LNCaP clone FGC (cell line): ENCODE measurements around the gene PPP1R27.

ENCODE experiments used
- DNase-seq: peaks from one replicate; pipeline ENCODE4 v3.0.0-alpha.2; 2011; ENCODE audit warnings: low read depth
- H3K4me3 ChIP-seq: 2 replicates; pipeline ENCODE4 v1.5.1; 2011; ENCODE audit warnings: mild to moderate bottlenecking, low read depth, low read length, control low read depth
- TF ChIP-seq, protein P1 (sequence below): IDR thresholded peaks from 2 replicates; pipeline ENCODE4 v1.5.1; 2012; ENCODE audit warnings: mild to moderate bottlenecking; ENCODE audit not compliant: control insufficient read depth, insufficient read depth; ENCODE audit errors: extremely low read depth

The PPP1R27 gene

DNA sequence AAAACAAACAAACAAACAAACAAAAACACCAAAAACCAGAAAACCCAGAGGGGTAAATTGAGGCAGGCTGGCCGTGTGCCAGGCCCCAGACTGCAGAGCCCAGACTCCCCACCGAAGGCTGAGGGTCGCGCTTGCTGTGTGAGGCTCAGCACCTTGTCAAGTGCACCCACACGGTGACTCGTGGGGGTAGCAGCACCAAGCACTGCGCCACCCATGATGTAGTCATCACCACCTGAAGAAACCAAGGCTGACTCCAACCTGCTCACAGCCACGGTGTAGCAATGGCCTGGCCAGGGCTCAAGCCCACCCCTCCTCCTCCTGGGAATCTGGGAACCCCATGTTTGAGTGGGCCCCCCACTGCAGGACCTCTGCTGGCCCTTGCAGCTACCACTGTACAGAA, 13.7 kb downstream of the PPP1R27 start:
- no peak for DNase-seq
- TF ChIP-seq, protein P1, sequence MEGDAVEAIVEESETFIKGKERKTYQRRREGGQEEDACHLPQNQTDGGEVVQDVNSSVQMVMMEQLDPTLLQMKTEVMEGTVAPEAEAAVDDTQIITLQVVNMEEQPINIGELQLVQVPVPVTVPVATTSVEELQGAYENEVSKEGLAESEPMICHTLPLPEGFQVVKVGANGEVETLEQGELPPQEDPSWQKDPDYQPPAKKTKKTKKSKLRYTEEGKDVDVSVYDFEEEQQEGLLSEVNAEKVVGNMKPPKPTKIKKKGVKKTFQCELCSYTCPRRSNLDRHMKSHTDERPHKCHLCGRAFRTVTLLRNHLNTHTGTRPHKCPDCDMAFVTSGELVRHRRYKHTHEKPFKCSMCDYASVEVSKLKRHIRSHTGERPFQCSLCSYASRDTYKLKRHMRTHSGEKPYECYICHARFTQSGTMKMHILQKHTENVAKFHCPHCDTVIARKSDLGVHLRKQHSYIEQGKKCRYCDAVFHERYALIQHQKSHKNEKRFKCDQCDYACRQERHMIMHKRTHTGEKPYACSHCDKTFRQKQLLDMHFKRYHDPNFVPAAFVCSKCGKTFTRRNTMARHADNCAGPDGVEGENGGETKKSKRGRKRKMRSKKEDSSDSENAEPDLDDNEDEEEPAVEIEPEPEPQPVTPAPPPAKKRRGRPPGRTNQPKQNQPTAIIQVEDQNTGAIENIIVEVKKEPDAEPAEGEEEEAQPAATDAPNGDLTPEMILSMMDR = no peak
- H3K4me3 ChIP-seq = no peak overlapping the region

- H3K4me3 ChIP-seq = no peak overlapping the region
- no peak for DNase-seq
- TF ChIP-seq, protein P1 = no peak
These were observed 15.1 kb downstream of the PPP1R27 start for GRCh38 chr17:81819708-81820107.

GRCh38 chr17:81817758-81818147, 17.1 kb downstream of the PPP1R27 start:
- TF ChIP-seq, protein P1 = no peak
- DNase-seq = no peak

GRCh38 chr17:81815646-81815986, 19.2 kb downstream of the PPP1R27 start:
- TF ChIP-seq, protein P1 = no peak
- DNase-seq = no peak
- H3K4me3 ChIP-seq = no peak overlapping the region

More at GRCh38 chr17:81817758-81818147, 17.1 kb downstream of the PPP1R27 start:
- no peak overlapping the region for H3K4me3 ChIP-seq

- no peak for DNase-seq
- no peak overlapping the region for H3K4me3 ChIP-seq
- TF ChIP-seq, protein P1 = no peak
These were observed 19.9 kb downstream of the PPP1R27 start for GRCh38 chr17:81814748-81815645.

DNA sequence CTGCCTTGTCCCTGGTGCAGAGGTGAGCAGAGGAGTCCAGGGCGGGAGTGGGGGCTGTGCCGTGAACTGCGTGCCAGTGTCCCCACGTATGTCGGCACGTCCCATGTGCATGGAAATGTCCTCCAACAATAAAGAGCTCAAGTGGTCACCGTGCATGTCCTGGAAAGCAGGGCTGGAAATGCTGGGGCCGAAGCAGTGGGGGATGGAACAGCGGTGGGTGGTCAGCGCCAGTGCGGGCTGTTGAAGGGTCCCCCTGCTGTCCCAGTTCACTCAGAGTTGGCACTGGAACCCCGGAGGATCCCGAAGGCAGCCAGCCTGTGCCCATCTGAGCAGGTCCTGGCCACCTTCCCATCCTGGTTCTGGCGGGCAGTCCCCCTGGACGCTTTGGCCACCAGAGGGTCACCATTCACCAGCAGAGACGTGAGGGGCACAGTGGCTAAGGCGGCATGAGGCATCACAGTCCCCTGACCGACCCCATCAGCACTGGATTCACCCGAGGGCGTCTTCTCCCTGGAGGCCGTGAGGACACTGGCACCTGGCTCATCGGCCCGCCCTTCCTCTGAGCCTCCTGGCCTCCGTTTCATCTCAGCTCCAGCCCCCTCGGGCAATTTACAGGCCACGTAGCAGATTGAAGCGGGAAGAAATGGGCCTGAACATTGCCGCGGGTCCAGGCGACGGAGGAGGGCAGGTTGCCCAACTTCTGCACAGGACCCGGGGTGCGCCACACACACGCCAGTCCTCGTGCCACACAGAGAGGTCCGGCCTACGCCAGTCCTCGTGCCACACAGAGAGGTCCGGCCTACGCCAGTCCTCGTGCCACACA, 20.8 kb downstream of the PPP1R27 start:
- TF ChIP-seq, protein P1 = no peak
- DNase-seq = no peak
- no peak overlapping the region for H3K4me3 ChIP-seq

GRCh38 chr17:81813371-81813684, 21.5 kb downstream of the PPP1R27 start:
- no peak overlapping the region for H3K4me3 ChIP-seq
- TF ChIP-seq, protein P1 = no peak

More at GRCh38 chr17:81813371-81813684, 21.5 kb downstream of the PPP1R27 start:
- no peak for DNase-seq
